Skeletal muscle cell (primary cell): ENCODE measurements around the gene LRRC8E.

Experiments
- DNase-seq: peaks from one replicate; pipeline ENCODE4 v3.0.0-alpha.2; 2010; ENCODE audit warnings: low read depth
- H3K4me3 ChIP-seq: 2 replicates; pipeline ENCODE4 v1.5.1; 2011; ENCODE audit warnings: low read depth, mild to moderate bottlenecking, control low read depth, low read length, moderate library complexity

LRRC8E gene

GRCh38 chr19:7942981-7943443 lies 54.7 kb downstream of the LRRC8E start:
- peak overlapping the region; percentile 97 for H3K4me3 ChIP-seq
- no peak for DNase-seq

- DNase-seq = peak; percentile 98
- H3K4me3 ChIP-seq = peak within 1 kb of the TSS; percentile 97
Observed at GRCh38 chr19:7943444-7944176, 55.3 kb downstream of the LRRC8E start, which contains the start of gene TIMM44. Gene TIMM44 (minus strand): TSS chr19:7943666. CDS start chr19:7943651, 15 bp downstream.

GRCh38 chr19:7944177-7944761 lies 56.0 kb downstream of the LRRC8E start:
- DNase-seq = peak; percentile 82
- peak overlapping the region; percentile 97 for H3K4me3 ChIP-seq

- H3K4me3 ChIP-seq = no peak overlapping the region
- no peak for DNase-seq
Observed at GRCh38 chr19:7947939-7948338, 59.6 kb downstream of the LRRC8E start.
